HCEC 1CT (cell line): Measurements from ENCODE around the gene KIFC3.
"Not testable (repeated sequence)": the region's sequence is repeated elsewhere in the genome, so short reads cannot be mapped to it uniquely, and the experiment has no call there.

Experiments used
- DNase-seq: peaks from one replicate; pipeline ENCODE4 v3.0.0-alpha.2; 2017

The KIFC3 gene

GRCh38 chr16:57736419-57737351 is 65.6 kb downstream of the KIFC3 start:
- DNase-seq: peak; percentile 76

GRCh38 chr16:57735755-57736418 is 66.4 kb downstream of the KIFC3 start, which contains the start of gene KATNB1:
TSS of gene KATNB1 (plus strand) at chr16:57735770. CDS start at chr16:57737244, 1,474 bp downstream.
- DNase-seq: peak; percentile 15

- peak; percentile 100 for DNase-seq
Measured at GRCh38 chr16:57734925-57735754, 67.2 kb downstream of the KIFC3 start.

- DNase-seq: no peak
Measured at GRCh38 chr16:57734308-57734924, 67.9 kb downstream of the KIFC3 start.

- DNase-seq: no peak
Measured at GRCh38 chr16:57732714-57733113, 69.6 kb downstream of the KIFC3 start.

- DNase-seq: peak; percentile 66
Measured at GRCh38 chr16:57732037-57732436, 70.3 kb downstream of the KIFC3 start.

- no peak for DNase-seq
Measured at GRCh38 chr16:57730771-57731730, 71.2 kb downstream of the KIFC3 start.

GRCh38 chr16:57729852-57730251 is 72.4 kb downstream of the KIFC3 start:
- not testable (repeated sequence) for DNase-seq

- no peak for DNase-seq
Measured at GRCh38 chr16:57729182-57729484, 73.2 kb downstream of the KIFC3 start.

GRCh38 chr16:57728336-57729181 is 73.7 kb downstream of the KIFC3 start:
- DNase-seq: no peak

GRCh38 chr16:57727610-57728009 is 74.7 kb downstream of the KIFC3 start:
- DNase-seq: no peak

- no peak for DNase-seq
Measured at GRCh38 chr16:57726433-57726947, 75.8 kb downstream of the KIFC3 start.

- DNase-seq: no peak
Measured at GRCh38 chr16:57725976-57726375, 76.3 kb downstream of the KIFC3 start.

- DNase-seq: no peak
Measured at GRCh38 chr16:57725554-57725953, 76.7 kb downstream of the KIFC3 start.

GRCh38 chr16:57725151-57725550 is 77.1 kb downstream of the KIFC3 start:
- no peak for DNase-seq

- no peak for DNase-seq
Measured at GRCh38 chr16:57724531-57724930, 77.8 kb downstream of the KIFC3 start.

GRCh38 chr16:57723170-57723569 is 79.1 kb downstream of the KIFC3 start:
- DNase-seq: no peak

GRCh38 chr16:57722651-57723050 is 79.6 kb downstream of the KIFC3 start:
- DNase-seq: no peak

- DNase-seq: no peak
Measured at GRCh38 chr16:57722210-57722499, 80.1 kb downstream of the KIFC3 start.

GRCh38 chr16:57721356-57722209 is 80.7 kb downstream of the KIFC3 start:
- DNase-seq: no peak
